ENCODE results near the gene RPAP3. TPM values are rescaled to one million over a fixed set of nuclear protein-coding genes. Genes with fewer than 3 reads are reported as not detected.
A peak's percentile ranks its signal among the peaks of the same experiment; 100 is the strongest.

The RPAP3 gene
- total and polyA plus RNA-seq, 5 donors from 2014 or later, result 31.5 to 40.2 (median 33.0) TPM

GRCh38 chr12:47746073-47746472 is 40.2 kb upstream of the RPAP3 start:
- peaks cover 8% of the 10 kb centered on the region for H3K4me1 ChIP-seq (ENCODE audit: control insufficient read depth, insufficient read depth, low read length, poor library complexity, severe bottlenecking)
- Mint-ChIP-seq H3K4me3 (no peak overlapping the region), H3K4me1 (peaks cover 0 to 25% (median 6%) of the 10 kb centered on the region in 4 donors), H3K27ac (no peak overlapping the region), H3K27me3 (peaks cover 6% of the 10 kb centered on the region), H3K36me3 (no peaks in the 10 kb centered on the region), H3K9me3 (no peaks in the 10 kb centered on the region)
- H3K27ac ChIP-seq (ENCODE audit: insufficient read depth, low read length, poor library complexity, severe bottlenecking), result no peak overlapping the region
- H3K9me3 ChIP-seq (ENCODE audit: control insufficient read depth in 2 of 2, low read length in 2 of 2), result no peaks in the 10 kb centered on the region
- no peaks in the 10 kb centered on the region for H3K36me3 ChIP-seq (ENCODE audit: control insufficient read depth, insufficient read depth, low read length)
- no peak for ATAC-seq (ENCODE audit: low read depth in 2 of 2)
- H3K27me3 ChIP-seq (ENCODE audit: control insufficient read depth, insufficient read depth, low read length), result no peaks in the 10 kb centered on the region
- no peak overlapping the region for H3K4me3 ChIP-seq (ENCODE audit: low read depth, low read length)
- DNase-seq, result no peak

GRCh38 chr12:47745485-47746041 is 39.7 kb upstream of the RPAP3 start:
- DNase-seq (no peak), ATAC-seq (ENCODE audit: low read depth in 2 of 2) (no peak)
- Histone ChIP-seq H3K36me3 (ENCODE audit: control insufficient read depth, insufficient read depth, low read length) (no peaks in the 10 kb centered on the region), H3K4me3 (ENCODE audit: low read depth, low read length) (no peak overlapping the region), H3K9me3 (ENCODE audit: control insufficient read depth in 2 of 2, low read length in 2 of 2) (no peaks in the 10 kb centered on the region), H3K27me3 (ENCODE audit: control insufficient read depth, insufficient read depth, low read length) (no peaks in the 10 kb centered on the region), H3K4me1 (ENCODE audit: control insufficient read depth, insufficient read depth, low read length, poor library complexity, severe bottlenecking) (peaks cover 12% of the 10 kb centered on the region), H3K27ac (ENCODE audit: insufficient read depth, low read length, poor library complexity, severe bottlenecking) (no peak overlapping the region)
- Mint-ChIP-seq H3K4me1 (peaks cover 0 to 29% (median 6%) of the 10 kb centered on the region in 4 donors), H3K36me3 (no peaks in the 10 kb centered on the region), H3K4me3 (no peak overlapping the region), H3K27ac (no peak overlapping the region), H3K27me3 (peaks cover 6% of the 10 kb centered on the region), H3K9me3 (no peaks in the 10 kb centered on the region)

- H3K27me3 Mint-ChIP-seq, result peaks cover 6% of the 10 kb centered on the region
- Histone ChIP-seq H3K36me3 (ENCODE audit: control insufficient read depth, insufficient read depth, low read length) (no peaks in the 10 kb centered on the region), H3K27ac (ENCODE audit: insufficient read depth, low read length, poor library complexity, severe bottlenecking) (no peak overlapping the region), H3K9me3 (ENCODE audit: control insufficient read depth in 2 of 2, low read length in 2 of 2) (no peaks in the 10 kb centered on the region), H3K4me3 (ENCODE audit: low read depth, low read length) (no peak overlapping the region), H3K4me1 (ENCODE audit: control insufficient read depth, insufficient read depth, low read length, poor library complexity, severe bottlenecking) (peaks cover 12% of the 10 kb centered on the region), H3K27me3 (ENCODE audit: control insufficient read depth, insufficient read depth, low read length) (no peaks in the 10 kb centered on the region)
- ATAC-seq (ENCODE audit: low read depth in 2 of 2) (no peak), DNase-seq (no peak)
- no peaks in the 10 kb centered on the region for H3K36me3 Mint-ChIP-seq
- H3K9me3 Mint-ChIP-seq, result no peaks in the 10 kb centered on the region
- no peak overlapping the region for H3K4me3 Mint-ChIP-seq
- peaks cover 0 to 36% (median 6%) of the 10 kb centered on the region in 4 donors for H3K4me1 Mint-ChIP-seq
- H3K27ac Mint-ChIP-seq, result no peak overlapping the region
These were observed 39.1 kb upstream of the RPAP3 start for GRCh38 chr12:47744778-47745436.

GRCh38 chr12:47744005-47744651 is 38.3 kb upstream of the RPAP3 start:
- no peaks in the 10 kb centered on the region for H3K36me3 Mint-ChIP-seq
- ATAC-seq (ENCODE audit: low read depth in 2 of 2) (peak; percentile 43 to 49), DNase-seq (peak; percentile 48 to 66 (median 60))
- Histone ChIP-seq H3K36me3 (ENCODE audit: control insufficient read depth, insufficient read depth, low read length) (no peaks in the 10 kb centered on the region), H3K27ac (ENCODE audit: insufficient read depth, low read length, poor library complexity, severe bottlenecking) (no peak overlapping the region), H3K27me3 (ENCODE audit: control insufficient read depth, insufficient read depth, low read length) (no peaks in the 10 kb centered on the region), H3K4me3 (ENCODE audit: low read depth, low read length) (no peak overlapping the region), H3K9me3 (ENCODE audit: control insufficient read depth in 2 of 2, low read length in 2 of 2) (no peaks in the 10 kb centered on the region), H3K4me1 (ENCODE audit: control insufficient read depth, insufficient read depth, low read length, poor library complexity, severe bottlenecking) (peaks cover 12% of the 10 kb centered on the region)
- H3K4me3 Mint-ChIP-seq, result no peak overlapping the region
- peaks cover 0 to 41% (median 8%) of the 10 kb centered on the region in 4 donors for H3K4me1 Mint-ChIP-seq
- H3K27me3 Mint-ChIP-seq, result peaks cover 6% of the 10 kb centered on the region
- no peaks in the 10 kb centered on the region for H3K9me3 Mint-ChIP-seq
- no peak overlapping the region for H3K27ac Mint-ChIP-seq

GRCh38 chr12:47743311-47743860 is 37.6 kb upstream of the RPAP3 start:
- H3K27ac Mint-ChIP-seq, result no peak overlapping the region

GRCh38 chr12:47742253-47742825 is 36.5 kb upstream of the RPAP3 start:
- Mint-ChIP-seq H3K4me1 (peaks cover 0 to 45% (median 8%) of the 10 kb centered on the region in 4 donors), H3K36me3 (no peaks in the 10 kb centered on the region), H3K27ac (no peak overlapping the region), H3K4me3 (no peak overlapping the region), H3K9me3 (no peaks in the 10 kb centered on the region), H3K27me3 (peaks cover 6% of the 10 kb centered on the region)
- Histone ChIP-seq H3K36me3 (ENCODE audit: control insufficient read depth, insufficient read depth, low read length) (no peaks in the 10 kb centered on the region), H3K27me3 (ENCODE audit: control insufficient read depth, insufficient read depth, low read length) (no peaks in the 10 kb centered on the region), H3K4me1 (ENCODE audit: control insufficient read depth, insufficient read depth, low read length, poor library complexity, severe bottlenecking) (peaks cover 16% of the 10 kb centered on the region), H3K27ac (ENCODE audit: insufficient read depth, low read length, poor library complexity, severe bottlenecking) (no peak overlapping the region), H3K4me3 (ENCODE audit: low read depth, low read length) (no peak overlapping the region), H3K9me3 (ENCODE audit: control insufficient read depth in 2 of 2, low read length in 2 of 2) (no peaks in the 10 kb centered on the region)
- DNase-seq (peak; percentile 64 to 68 (median 66)), ATAC-seq (ENCODE audit: low read depth in 2 of 2) (peak; percentile 49 to 52)

More at GRCh38 chr12:47743311-47743860, 37.6 kb upstream of the RPAP3 start:
- H3K27me3 ChIP-seq (ENCODE audit: control insufficient read depth, insufficient read depth, low read length), result no peaks in the 10 kb centered on the region
- H3K9me3 ChIP-seq (ENCODE audit: control insufficient read depth in 2 of 2, low read length in 2 of 2), result no peaks in the 10 kb centered on the region
- H3K4me3 ChIP-seq (ENCODE audit: low read depth, low read length), result no peak overlapping the region
- Mint-ChIP-seq H3K27me3 (peaks cover 6% of the 10 kb centered on the region), H3K9me3 (no peaks in the 10 kb centered on the region), H3K4me3 (no peak overlapping the region), H3K36me3 (no peaks in the 10 kb centered on the region), H3K4me1 (peaks cover 0 to 45% (median 8%) of the 10 kb centered on the region in 4 donors)
- peaks cover 16% of the 10 kb centered on the region for H3K4me1 ChIP-seq (ENCODE audit: control insufficient read depth, insufficient read depth, low read length, poor library complexity, severe bottlenecking)
- ATAC-seq (ENCODE audit: low read depth in 2 of 2) (no peak), DNase-seq (no peak)
- no peak overlapping the region for H3K27ac ChIP-seq (ENCODE audit: insufficient read depth, low read length, poor library complexity, severe bottlenecking)
- H3K36me3 ChIP-seq (ENCODE audit: control insufficient read depth, insufficient read depth, low read length), result no peaks in the 10 kb centered on the region

GRCh38 chr12:47741340-47741703 is 35.5 kb upstream of the RPAP3 start:
- H3K27me3 ChIP-seq (ENCODE audit: control insufficient read depth, insufficient read depth, low read length), result no peaks in the 10 kb centered on the region
- H3K4me1 Mint-ChIP-seq, result peaks cover 0 to 45% (median 8%) of the 10 kb centered on the region in 4 donors

More at GRCh38 chr12:47741340-47741703, 35.5 kb upstream of the RPAP3 start:
- Histone ChIP-seq H3K4me3 (ENCODE audit: low read depth, low read length) (no peak overlapping the region), H3K9me3 (ENCODE audit: control insufficient read depth in 2 of 2, low read length in 2 of 2) (no peaks in the 10 kb centered on the region), H3K36me3 (ENCODE audit: control insufficient read depth, insufficient read depth, low read length) (no peaks in the 10 kb centered on the region), H3K4me1 (ENCODE audit: control insufficient read depth, insufficient read depth, low read length, poor library complexity, severe bottlenecking) (peaks cover 16% of the 10 kb centered on the region), H3K27ac (ENCODE audit: insufficient read depth, low read length, poor library complexity, severe bottlenecking) (no peak overlapping the region)
- H3K9me3 Mint-ChIP-seq, result no peaks in the 10 kb centered on the region
- peak overlapping the region; percentile 43 to 72 (median 59) for H3K27ac Mint-ChIP-seq
- no peaks in the 10 kb centered on the region for H3K36me3 Mint-ChIP-seq
- ATAC-seq (ENCODE audit: low read depth in 2 of 2) (peak; percentile 54 to 65), DNase-seq (peak; percentile 41 to 63 (median 52))
- peak overlapping the region; percentile 23 to 57 (median 49) for H3K4me3 Mint-ChIP-seq
- H3K27me3 Mint-ChIP-seq, result peaks cover 6% of the 10 kb centered on the region
